ENCODE data around the gene CAPN8. TPM values are rescaled to one million over a fixed set of nuclear protein-coding genes. Genes with fewer than 3 reads are reported as not detected.

The CAPN8 gene
- total RNA-seq, 4 donors from 2014 or later = 55.4 to 273 (median 91.6) TPM

DNA sequence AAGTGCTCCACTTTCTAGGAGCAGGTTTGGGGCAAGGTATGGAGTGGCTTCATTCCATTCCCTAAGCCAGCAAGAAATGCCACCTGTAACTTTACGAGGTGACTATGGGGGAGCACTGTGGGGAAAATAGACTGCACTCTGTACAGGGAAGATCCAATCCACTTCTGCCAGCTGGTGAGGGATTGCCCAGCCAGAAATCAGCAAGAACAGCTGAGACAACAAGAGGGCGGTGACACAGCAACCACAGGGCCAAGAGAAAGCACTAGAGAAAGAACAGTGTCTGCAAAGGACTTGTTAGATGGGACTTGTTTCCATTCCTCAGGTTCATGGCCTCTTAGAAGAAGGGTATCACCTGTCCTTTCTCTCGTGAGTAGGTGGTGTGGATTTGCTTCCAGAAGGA, 19.6 kb downstream of the CAPN8 start:
- intact Hi-C loops (cut with DNase I; ENCODE audit: low total_unique reads) (no loop called here), in situ Hi-C loops (cut with MboI; ENCODE audit: low pct_ligation_motif_present in 1 of 4, low pct_unique_long_range_greater_than_20kb in 1 of 4, low sequenced_read_pairs in 3 of 4) (no loop called here)
- peaks cover 4% of the 10 kb centered on the region for H3K27me3 ChIP-seq

DNA sequence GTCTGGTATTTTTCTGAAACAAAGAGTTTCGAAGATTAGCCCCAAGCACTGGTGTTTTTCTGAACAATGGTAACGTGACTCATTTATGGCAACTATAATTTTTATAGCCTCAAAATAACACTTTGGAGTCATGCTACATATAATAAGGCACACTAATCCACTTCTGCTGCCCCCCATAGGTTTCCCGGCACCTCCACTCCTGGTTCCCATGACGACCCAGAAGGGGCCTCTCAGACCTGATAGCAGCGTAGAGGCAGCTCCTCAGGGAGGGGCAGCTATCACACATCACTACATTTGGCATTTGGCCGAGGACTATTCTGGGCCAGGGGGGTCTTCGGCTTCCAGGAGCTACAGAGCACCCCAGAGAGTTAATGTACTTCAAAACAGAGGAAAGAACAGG, 23.3 kb downstream of the CAPN8 start:
- in situ Hi-C loops (cut with MboI; ENCODE audit: low pct_ligation_motif_present in 1 of 4, low pct_unique_long_range_greater_than_20kb in 1 of 4, low sequenced_read_pairs in 3 of 4) (no loop called here), intact Hi-C loops (cut with DNase I; ENCODE audit: low total_unique reads) (no loop called here)
- peak overlapping the region; percentile 39 to 72 (median 58) for H3K27ac ChIP-seq
- H3K9me3 ChIP-seq = no peaks in the 10 kb centered on the region
- H3K4me1 ChIP-seq = peaks cover 3 to 43% (median 17%) of the 10 kb centered on the region in 4 donors
- TF ChIP-seq POLR2A (IDR thresholded peaks at IDR 0.05) (no peak), POLR2AphosphoS5 (IDR thresholded peaks at IDR 0.05) (no peak), EP300 (IDR thresholded peaks at IDR 0.05; ENCODE audit: low read depth) (no peak)
- TF ChIP-seq, protein P1, sequence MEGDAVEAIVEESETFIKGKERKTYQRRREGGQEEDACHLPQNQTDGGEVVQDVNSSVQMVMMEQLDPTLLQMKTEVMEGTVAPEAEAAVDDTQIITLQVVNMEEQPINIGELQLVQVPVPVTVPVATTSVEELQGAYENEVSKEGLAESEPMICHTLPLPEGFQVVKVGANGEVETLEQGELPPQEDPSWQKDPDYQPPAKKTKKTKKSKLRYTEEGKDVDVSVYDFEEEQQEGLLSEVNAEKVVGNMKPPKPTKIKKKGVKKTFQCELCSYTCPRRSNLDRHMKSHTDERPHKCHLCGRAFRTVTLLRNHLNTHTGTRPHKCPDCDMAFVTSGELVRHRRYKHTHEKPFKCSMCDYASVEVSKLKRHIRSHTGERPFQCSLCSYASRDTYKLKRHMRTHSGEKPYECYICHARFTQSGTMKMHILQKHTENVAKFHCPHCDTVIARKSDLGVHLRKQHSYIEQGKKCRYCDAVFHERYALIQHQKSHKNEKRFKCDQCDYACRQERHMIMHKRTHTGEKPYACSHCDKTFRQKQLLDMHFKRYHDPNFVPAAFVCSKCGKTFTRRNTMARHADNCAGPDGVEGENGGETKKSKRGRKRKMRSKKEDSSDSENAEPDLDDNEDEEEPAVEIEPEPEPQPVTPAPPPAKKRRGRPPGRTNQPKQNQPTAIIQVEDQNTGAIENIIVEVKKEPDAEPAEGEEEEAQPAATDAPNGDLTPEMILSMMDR (IDR thresholded peaks at IDR 0.05) = no peak
- peaks cover 4% of the 10 kb centered on the region for H3K27me3 ChIP-seq
- no peak overlapping the region for H3K4me3 ChIP-seq
- no peaks in the 10 kb centered on the region for H3K36me3 ChIP-seq
- DNase-seq = no peak
- WGBS, 2 donors (ENCODE audit: low coverage in 1 of 2) = 35 to 67% methylated on average over 2 to 7 of the region's 7 CpGs

More for the DNA sequence above, 19.6 kb downstream of the CAPN8 start:
- Histone ChIP-seq H3K36me3 (no peaks in the 10 kb centered on the region), H3K4me1 (peaks cover 0 to 21% (median 11%) of the 10 kb centered on the region in 4 donors), H3K4me3 (no peak overlapping the region), H3K27ac (no peak overlapping the region), H3K9me3 (no peaks in the 10 kb centered on the region)
- DNase-seq = peak; percentile 46
- WGBS, 2 donors (ENCODE audit: low coverage in 1 of 2) = 30 to 60% methylated on average over 2 to 3 of the region's 3 CpGs
- TF ChIP-seq POLR2A (IDR thresholded peaks at IDR 0.05) (no peak), POLR2AphosphoS5 (IDR thresholded peaks at IDR 0.05) (no peak), EP300 (IDR thresholded peaks at IDR 0.05; ENCODE audit: low read depth) (no peak)
- TF ChIP-seq, protein P1 (IDR thresholded peaks at IDR 0.05) = no peak

DNA sequence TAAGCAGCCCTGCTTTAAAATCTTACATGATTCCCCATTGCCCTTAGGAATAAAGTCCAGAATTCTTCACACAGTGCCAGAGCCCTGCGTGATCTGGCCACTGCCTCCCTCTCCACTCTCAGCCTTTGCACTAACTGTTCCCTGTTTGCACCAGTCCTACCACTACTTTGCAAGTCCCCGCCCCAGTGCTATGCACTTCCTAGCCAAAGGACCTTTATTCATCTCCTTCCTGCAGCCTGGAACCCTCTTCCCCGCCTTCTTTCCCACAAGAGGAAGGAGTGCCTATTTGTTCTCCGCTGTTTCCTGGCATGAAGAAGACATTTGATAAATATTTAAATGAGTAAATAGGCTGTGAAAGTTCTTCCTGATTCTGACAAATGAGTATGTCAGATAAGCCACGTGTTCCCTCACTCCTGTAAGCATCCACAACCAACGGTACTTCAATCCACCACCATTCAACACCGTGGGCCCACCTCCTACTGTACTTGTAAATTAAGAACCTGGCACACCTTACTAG, 23.9 kb downstream of the CAPN8 start:
- Histone ChIP-seq H3K36me3 (no peaks in the 10 kb centered on the region), H3K27me3 (peaks cover 4% of the 10 kb centered on the region), H3K4me3 (no peak overlapping the region), H3K9me3 (no peaks in the 10 kb centered on the region), H3K4me1 (peaks cover 3 to 43% (median 17%) of the 10 kb centered on the region in 4 donors), H3K27ac (peak overlapping the region; percentile 39 to 72 (median 58))
- intact Hi-C loops (cut with DNase I; ENCODE audit: low total_unique reads) = no loop called here
- WGBS, 2 donors (ENCODE audit: low coverage in 1 of 2) = 37 to 48% methylated on average over 6 to 7 of the region's 7 CpGs
- in situ Hi-C loops (cut with MboI; ENCODE audit: low pct_ligation_motif_present in 1 of 4, low pct_unique_long_range_greater_than_20kb in 1 of 4, low sequenced_read_pairs in 3 of 4) = no loop called here
- DNase-seq = peak; percentile 80
- TF ChIP-seq POLR2A (IDR thresholded peaks at IDR 0.05) = peak; percentile 14
- TF ChIP-seq, protein P1 (IDR thresholded peaks at IDR 0.05) = no peak
- TF ChIP-seq POLR2AphosphoS5 (IDR thresholded peaks at IDR 0.05) = peak; percentile 33 to 76 (median 58)
- no peak for TF ChIP-seq EP300 (IDR thresholded peaks at IDR 0.05; ENCODE audit: low read depth)

DNA sequence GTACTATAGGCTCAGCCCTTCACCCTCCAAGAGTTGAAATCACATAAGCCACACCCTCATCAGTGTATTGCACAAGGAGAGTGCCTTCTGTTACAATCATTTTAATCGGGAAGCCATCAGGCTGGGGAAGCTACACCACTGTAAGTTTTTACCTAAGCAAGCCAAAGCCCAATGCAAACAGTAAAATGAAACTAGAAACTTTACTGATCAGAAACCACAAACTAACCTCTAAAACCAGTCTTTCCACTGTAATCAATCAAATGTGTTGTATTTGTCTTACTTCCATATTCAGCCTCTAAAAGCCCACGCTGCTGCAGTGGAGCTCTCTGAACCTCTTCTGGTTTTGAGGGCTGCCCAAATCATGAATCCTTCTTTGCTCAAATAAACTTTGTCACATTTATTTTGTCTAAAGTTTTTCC, 26.2 kb downstream of the CAPN8 start:
- no peak overlapping the region for H3K4me3 ChIP-seq
- intact Hi-C loops (cut with DNase I; ENCODE audit: low total_unique reads) = no loop called here
- H3K36me3 ChIP-seq = no peaks in the 10 kb centered on the region
- H3K9me3 ChIP-seq = no peaks in the 10 kb centered on the region
- peaks cover 4% of the 10 kb centered on the region for H3K27me3 ChIP-seq
- DNase-seq = no peak
- in situ Hi-C loops (cut with MboI; ENCODE audit: low pct_ligation_motif_present in 1 of 4, low pct_unique_long_range_greater_than_20kb in 1 of 4, low sequenced_read_pairs in 3 of 4) = no loop called here
- TF ChIP-seq EP300 (IDR thresholded peaks at IDR 0.05; ENCODE audit: low read depth) (no peak), POLR2AphosphoS5 (IDR thresholded peaks at IDR 0.05) (peak in 1 of 3 donors; percentile 28), POLR2A (IDR thresholded peaks at IDR 0.05) (no peak)
- TF ChIP-seq, protein P1 (IDR thresholded peaks at IDR 0.05) = no peak
- peaks cover 3 to 39% (median 15%) of the 10 kb centered on the region in 4 donors for H3K4me1 ChIP-seq
- WGBS, 2 donors (ENCODE audit: low coverage in 1 of 2) = 17 to 29% methylated on average over 2 of the region's 2 CpGs
- peak overlapping the region; percentile 12 to 72 (median 47) for H3K27ac ChIP-seq

Measured in transverse colon (tissue), 4 donors.